H9 (cell line): ENCODE results near the gene STON2. TPM values are rescaled to one million over a fixed set of nuclear protein-coding genes. Genes with fewer than 3 reads are reported as not detected.

Experiments
- DNase-seq: peaks from one replicate; pipeline ENCODE4 v3.0.0-alpha.2; 2017
- H2AFZ ChIP-seq: one replicate; pipeline ENCODE4 v1.6.1; 2013; ENCODE audit warnings: mild to moderate bottlenecking, low read length, control low read depth, moderate library complexity
- H2AK5ac ChIP-seq: 2 replicates; pipeline ENCODE4 v1.6.1; 2013; ENCODE audit warnings: low read length, control low read depth, mixed read lengths; ENCODE audit not compliant: insufficient read length
- H2BK120ac ChIP-seq: one replicate; pipeline ENCODE4 v1.6.1; 2013; ENCODE audit warnings: low read depth, mild to moderate bottlenecking, low read length, control low read depth, inconsistent platforms; ENCODE audit not compliant: poor library complexity, severe bottlenecking
- H2BK12ac ChIP-seq: 2 replicates; pipeline ENCODE4 v1.6.1; 2013; ENCODE audit warnings: low read length, control low read depth, mixed read lengths, low read depth; ENCODE audit not compliant: insufficient read length
- H2BK15ac ChIP-seq: 2 replicates; pipeline ENCODE4 v1.6.1; 2013; ENCODE audit warnings: low read depth, low read length, control low read depth
- H2BK20ac ChIP-seq: one replicate; pipeline ENCODE4 v1.6.1; 2013; ENCODE audit warnings: low read depth, mild to moderate bottlenecking, low read length, control low read depth, inconsistent platforms; ENCODE audit not compliant: poor library complexity, severe bottlenecking
- H2BK5ac ChIP-seq: 2 replicates; pipeline ENCODE4 v1.6.1; 2013; ENCODE audit warnings: low read length, control low read depth, mixed read lengths; ENCODE audit not compliant: insufficient read length
- H3K14ac ChIP-seq: 2 replicates; pipeline ENCODE4 v1.6.1; 2013; ENCODE audit warnings: low read length, control low read depth; ENCODE audit not compliant: insufficient read depth
- H3K18ac ChIP-seq: 2 replicates; pipeline ENCODE4 v1.6.1; 2013; ENCODE audit warnings: low read depth, mild to moderate bottlenecking, mixed read lengths, low read length, control low read depth; ENCODE audit not compliant: insufficient read length
- H3K23ac ChIP-seq: 2 replicates; pipeline ENCODE4 v1.6.1; 2013; ENCODE audit warnings: low read length, control low read depth, mixed read lengths, low read depth; ENCODE audit not compliant: insufficient read length
- H3K23me2 ChIP-seq: 2 replicates; pipeline ENCODE4 v1.6.1; 2013; ENCODE audit warnings: low read depth, mild to moderate bottlenecking, mixed read lengths, low read length, control low read depth; ENCODE audit not compliant: insufficient read length, poor library complexity, severe bottlenecking
- H3K27ac ChIP-seq: 2 replicates; pipeline ENCODE4 v1.5.1; 2013; ENCODE audit warnings: low read length, control low read depth, mixed read lengths, low read depth; ENCODE audit not compliant: insufficient read length
- H3K27me3 ChIP-seq: 2 replicates; pipeline ENCODE4 v1.6.1; 2013; ENCODE audit warnings: low read length, control low read depth, inconsistent platforms; ENCODE audit not compliant: insufficient read depth
- H3K4ac ChIP-seq: 2 replicates; pipeline ENCODE4 v1.6.1; 2013; ENCODE audit warnings: low read depth, mild to moderate bottlenecking, control low read depth, inconsistent platforms, low read length, moderate library complexity
- H3K4me1 ChIP-seq: 2 replicates; pipeline ENCODE4 v1.6.1; 2013; ENCODE audit warnings: low read length, control low read depth, inconsistent platforms; ENCODE audit not compliant: insufficient read depth
- H3K4me2 ChIP-seq: 2 replicates; pipeline ENCODE4 v1.6.1; 2013; ENCODE audit warnings: low read length, control low read depth, mixed read lengths; ENCODE audit not compliant: insufficient read length, insufficient read depth
- H3K56ac ChIP-seq: 2 replicates; pipeline ENCODE4 v1.6.1; 2013; ENCODE audit warnings: low read depth, mild to moderate bottlenecking, mixed read lengths, low read length, control low read depth; ENCODE audit not compliant: insufficient read length
- H3K79me1 ChIP-seq: 2 replicates; pipeline ENCODE4 v1.6.1; 2013; ENCODE audit warnings: low read depth, mild to moderate bottlenecking, moderate library complexity, low read length, control low read depth, inconsistent platforms; ENCODE audit not compliant: insufficient read depth, poor library complexity, severe bottlenecking
- H3K79me2 ChIP-seq: 2 replicates; pipeline ENCODE4 v1.6.1; 2013; ENCODE audit warnings: low read length, control low read depth, inconsistent platforms; ENCODE audit not compliant: insufficient read depth
- H3K9ac ChIP-seq: 2 replicates; pipeline ENCODE4 v1.6.1; 2013; ENCODE audit warnings: low read length, control low read depth, mixed read lengths; ENCODE audit not compliant: insufficient read length; ENCODE audit errors: extremely low read depth
- H3K9me3 ChIP-seq: one replicate; pipeline ENCODE4 v1.6.1; 2013; ENCODE audit warnings: low read depth, low read length, inconsistent platforms; ENCODE audit not compliant: control insufficient read depth
- H3T11ph ChIP-seq: one replicate; pipeline ENCODE4 v1.6.1; 2013; ENCODE audit warnings: mild to moderate bottlenecking, low read length, control low read depth, inconsistent platforms
- H4K20me1 ChIP-seq: one replicate; pipeline ENCODE4 v1.6.1; 2013; ENCODE audit not compliant: control insufficient read depth, insufficient read length, insufficient read depth
- H4K5ac ChIP-seq: 2 replicates; pipeline ENCODE4 v1.6.1; 2013; ENCODE audit warnings: low read depth, mild to moderate bottlenecking, mixed read lengths, low read length, control low read depth; ENCODE audit not compliant: insufficient read length
- H4K8ac ChIP-seq: replicated peaks from 2 replicates; pipeline ENCODE4 v1.6.1; 2013; ENCODE audit warnings: low read length, control low read depth, mixed read lengths, low read depth; ENCODE audit not compliant: insufficient read length
- H4K91ac ChIP-seq: 2 replicates; pipeline ENCODE4 v1.6.1; 2013; ENCODE audit warnings: low read depth, mild to moderate bottlenecking, moderate library complexity, mixed read lengths, low read length, control low read depth; ENCODE audit not compliant: insufficient read length
- H3K27ac Mint-ChIP-seq, 3 experiments: 2 replicates in 2 of 3; 3 replicates in 1 of 3; pipeline ENCODE4 v1.8.0; 2020 to 2021; ENCODE audit warnings: mixed read lengths in 3 of 3, mild to moderate bottlenecking in 1 of 3, moderate library complexity in 1 of 3
- H3K27me3 Mint-ChIP-seq: 2 replicates; pipeline ENCODE4 v1.8.0; 2021; ENCODE audit warnings: low read depth, mild to moderate bottlenecking, moderate library complexity, mixed read lengths
- H3K36me3 Mint-ChIP-seq, 3 experiments: 2 replicates in 2 of 3; 3 replicates in 1 of 3; pipeline ENCODE4 v1.8.0; 2020 to 2021; ENCODE audit warnings: low read depth in 3 of 3, mixed read lengths in 3 of 3; ENCODE audit not compliant: insufficient read depth in 1 of 3
- H3K4me1 Mint-ChIP-seq, 2 experiments: 2 replicates each; pipeline ENCODE4 v1.8.0; 2020; ENCODE audit warnings: mixed read lengths in 2 of 2
- H3K4me3 Mint-ChIP-seq, 2 experiments: 2 replicates in 1 of 2; 3 replicates in 1 of 2; pipeline ENCODE4 v1.8.0; 2020 to 2021; ENCODE audit warnings: mild to moderate bottlenecking in 2 of 2, mixed read lengths in 2 of 2, moderate library complexity in 1 of 2
- H3K9me3 Mint-ChIP-seq, 2 experiments: 2 replicates in 1 of 2; 3 replicates in 1 of 2; pipeline ENCODE4 v1.8.0; 2020; ENCODE audit warnings: mild to moderate bottlenecking in 2 of 2, mixed read lengths in 2 of 2, moderate library complexity in 1 of 2
- WGBS: extraction: QIAGEN DNeasy Blood & Tissue Kit; methylation state at CpG from one replicate; pipeline ENCODE4 v1.1.7; 2013; ENCODE audit warnings: missing lambda C conversion rate, low lambda C conversion rate, mixed read lengths; ENCODE audit not compliant: insufficient read length; ENCODE audit errors: extremely low coverage; 5-methylcytosine and 5-hydroxymethylcytosine counted together
- total RNA-seq: library from RNA; stranded (reverse); gene quantifications from 2 replicates; pipeline ENCODE4 v1.2.1, GENCODE V29; 2021
- TF ChIP-seq, protein P1 (sequence below): fragments of 200-600 bp; sonication (generic); conservative IDR thresholded peaks from 3 replicates; pipeline ENCODE4 v1.8.0; 2021; ENCODE audit warnings: antibody characterized with exemption, mild to moderate bottlenecking

Gene STON2
- total RNA-seq, 1 experiment from 2014 or later = 62.9 TPM

DNA sequence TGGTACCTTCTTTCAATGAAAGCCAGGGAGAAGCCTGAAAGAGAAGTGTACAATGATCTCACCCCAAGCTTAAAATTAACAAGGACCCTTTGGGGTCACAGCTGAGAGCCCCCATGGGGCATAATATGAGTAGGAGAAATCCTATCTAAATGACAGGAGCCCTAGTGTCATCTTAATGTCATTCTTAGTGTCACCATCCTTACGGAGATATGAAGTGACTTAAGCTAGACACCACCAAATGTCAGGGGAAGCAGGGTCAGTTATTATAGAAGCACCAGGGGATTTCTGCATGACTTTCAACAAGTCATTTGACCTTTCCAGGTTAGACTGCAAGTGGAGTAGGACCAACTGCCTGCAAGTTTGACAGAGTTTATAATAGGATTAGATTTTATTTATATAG, 28.9 kb upstream of the STON2 start:
- TF ChIP-seq, protein P1, sequence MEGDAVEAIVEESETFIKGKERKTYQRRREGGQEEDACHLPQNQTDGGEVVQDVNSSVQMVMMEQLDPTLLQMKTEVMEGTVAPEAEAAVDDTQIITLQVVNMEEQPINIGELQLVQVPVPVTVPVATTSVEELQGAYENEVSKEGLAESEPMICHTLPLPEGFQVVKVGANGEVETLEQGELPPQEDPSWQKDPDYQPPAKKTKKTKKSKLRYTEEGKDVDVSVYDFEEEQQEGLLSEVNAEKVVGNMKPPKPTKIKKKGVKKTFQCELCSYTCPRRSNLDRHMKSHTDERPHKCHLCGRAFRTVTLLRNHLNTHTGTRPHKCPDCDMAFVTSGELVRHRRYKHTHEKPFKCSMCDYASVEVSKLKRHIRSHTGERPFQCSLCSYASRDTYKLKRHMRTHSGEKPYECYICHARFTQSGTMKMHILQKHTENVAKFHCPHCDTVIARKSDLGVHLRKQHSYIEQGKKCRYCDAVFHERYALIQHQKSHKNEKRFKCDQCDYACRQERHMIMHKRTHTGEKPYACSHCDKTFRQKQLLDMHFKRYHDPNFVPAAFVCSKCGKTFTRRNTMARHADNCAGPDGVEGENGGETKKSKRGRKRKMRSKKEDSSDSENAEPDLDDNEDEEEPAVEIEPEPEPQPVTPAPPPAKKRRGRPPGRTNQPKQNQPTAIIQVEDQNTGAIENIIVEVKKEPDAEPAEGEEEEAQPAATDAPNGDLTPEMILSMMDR = no peak
- Histone ChIP-seq H3K9ac (no peak overlapping the region), H4K91ac (no peak overlapping the region), H3K9me3 (no peaks in the 10 kb centered on the region), H3K14ac (no peak overlapping the region), H2BK12ac (no peak overlapping the region), H3K79me1 (no peaks in the 10 kb centered on the region), H2BK5ac (no peak overlapping the region), H2BK20ac (no peak overlapping the region), H2BK15ac (no peak overlapping the region), H3K79me2 (peaks cover 23% of the 10 kb centered on the region; the same call in 1 of the 2 replicates), H3K18ac (no peak overlapping the region), H2AK5ac (no peak overlapping the region), H3K4me2 (no peak overlapping the region), H3K4ac (no peak overlapping the region), H3T11ph (no peak overlapping the region), H4K20me1 (no peaks in the 10 kb centered on the region), H2AFZ (no peak overlapping the region), H3K27ac (no peak overlapping the region), H4K5ac (no peak overlapping the region), H3K56ac (no peak overlapping the region), H3K4me1 (peaks cover 8% of the 10 kb centered on the region; the same call in 1 of the 2 replicates), H4K8ac (no peak overlapping the region), H3K27me3 (no peaks in the 10 kb centered on the region), H3K23ac (no peak overlapping the region), H3K23me2 (no peaks in the 10 kb centered on the region), H2BK120ac (no peak overlapping the region)
- H3K27me3 Mint-ChIP-seq = no peaks in the 10 kb centered on the region; the same call in 1 of the 2 replicates
- H3K4me1 Mint-ChIP-seq = peaks cover 30 to 43% of the 10 kb centered on the region in 2 experiments
- no CpG with 5 or more reads among the region's 1 CpG for WGBS
- no peak overlapping the region for H3K27ac Mint-ChIP-seq
- peaks cover 7 to 24% (median 9%) of the 10 kb centered on the region in 3 experiments; a peak in 5 of 7 replicates for H3K36me3 Mint-ChIP-seq
- no peak for DNase-seq
- H3K4me3 Mint-ChIP-seq = no peak overlapping the region
- no peaks in the 10 kb centered on the region for H3K9me3 Mint-ChIP-seq
